Thyroid gland (tissue), 4 donors: ENCODE results near the gene ZNF415. TPM values are rescaled to one million over a fixed set of nuclear protein-coding genes. Genes with fewer than 3 reads are reported as not detected.
"Not testable (repeated sequence)": the region's sequence is repeated elsewhere in the genome, so short reads cannot be mapped to it uniquely, and the experiment has no call there.

Experiments used
- DNase-seq, 2 donors: peaks; one replicate each; pipeline ENCODE4 v3.0.0-alpha.2; 2019
- H3K27ac ChIP-seq, 3 donors: fragments of 200-600 bp; sonication (generic); 1 replicate in 2 of 3; 2 replicates in 1 of 3; pipeline ENCODE4 v1.5.1; 2016 to 2019; ENCODE audit warnings: mild to moderate bottlenecking in 1 of 3, moderate library complexity in 1 of 3
- H3K27me3 ChIP-seq: fragments of 200-600 bp; sonication (generic); one replicate; pipeline ENCODE4 v1.5.1; 2019
- H3K36me3 ChIP-seq, 2 donors: fragments of 200-600 bp; sonication (generic); one replicate each; pipeline ENCODE4 v1.5.1; 2016 to 2019
- H3K4me1 ChIP-seq, 2 donors: fragments of 200-600 bp; sonication (generic); one replicate each; pipeline ENCODE4 v1.5.1; 2017 to 2019
- H3K4me3 ChIP-seq, 3 donors: fragments of 200-600 bp; sonication (generic); replicated peaks in 1 of 3; 1 replicate in 2 of 3; 2 replicates in 1 of 3; pipeline ENCODE4 v1.5.1; 2016; ENCODE audit warnings: mild to moderate bottlenecking in 1 of 3
- H3K9me3 ChIP-seq: fragments of 200-600 bp; sonication (generic); one replicate; pipeline ENCODE4 v1.5.1; 2017
- CTCF ChIP-seq, 6 experiments: fragments of 200-600 bp in 3 of 6; fragments of 450-650 bp in 3 of 6; sonication (generic) in 3 of 6; IDR thresholded peaks; one replicate each; pipeline ENCODE4 v1.5.1; 2016 to 2019; ENCODE audit warnings: antibody characterized with exemption in 6 of 6, mild to moderate bottlenecking in 2 of 6, inconsistent platforms in 1 of 6, moderate library complexity in 1 of 6
- POLR2A ChIP-seq, 2 donors: fragments of 450-650 bp; IDR thresholded peaks; one replicate each; pipeline ENCODE4 v1.6.1; 2017; ENCODE audit warnings: antibody characterized with exemption in 2 of 2, mild to moderate bottlenecking in 2 of 2, moderate library complexity in 1 of 2
- WGBS, 2 donors: methylation state at CpG; one replicate each; pipeline ENCODE4 v1.1.5; 2017; 5-methylcytosine and 5-hydroxymethylcytosine counted together
- intact Hi-C: fragments of 100-400 bp; cut with DNase I; formaldehyde crosslinking; loops from one replicate; pipeline ENCODE4 v1.15.1; 2023
- total RNA-seq, 4 donors: library from RNA; depleted of rRNA; stranded (reverse); fragments of >200 nt; gene quantifications; one replicate each; pipeline ENCODE4 v1.2.3, GENCODE V29; 2016

Gene ZNF415
- total RNA-seq, 4 donors from 2014 or later = 14.5 to 37.6 (median 18.9) TPM

GRCh38 chr19:53103234-53104203 is 29.2 kb downstream of the ZNF415 start, which contains the start of gene ZNF160:
ZNF160 (minus strand) TSS chr19:53103422; CDS start chr19:53086276, 17,146 bp downstream.
- Histone ChIP-seq H3K36me3 (peaks cover under 1 to 6% of the 10 kb centered on the region in 2 donors), H3K27ac (peak within 1 kb of the TSS; percentile 63 to 84 (median 64)), H3K4me1 (peaks cover 12 to 14% of the 10 kb centered on the region in 2 donors), H3K4me3 (peak within 1 kb of the TSS; percentile 48 to 100 (median 84)), H3K27me3 (no peaks in the 10 kb centered on the region), H3K9me3 (no peaks in the 10 kb centered on the region)
- TF ChIP-seq CTCF (IDR thresholded peaks at IDR 0.05) (no peak), POLR2A (IDR thresholded peaks at IDR 0.05) (peak in 1 of 2 donors; percentile 87)
- peak; percentile 99 for DNase-seq
- intact Hi-C loops = no loop called here
- WGBS, 2 donors = 4% methylated on average over 34 to 37 of the region's 67 CpGs

- Histone ChIP-seq H3K27me3 (no peaks in the 10 kb centered on the region), H3K36me3 (peaks cover 0 to under 1% of the 10 kb centered on the region in 2 donors), H3K4me1 (peaks cover 12 to 14% of the 10 kb centered on the region in 2 donors), H3K27ac (peak overlapping the region; percentile 63 to 84 (median 64)), H3K4me3 (peak overlapping the region; percentile 48 to 100 (median 84)), H3K9me3 (no peaks in the 10 kb centered on the region)
- TF ChIP-seq POLR2A (IDR thresholded peaks at IDR 0.05) = no peak
- no peak for TF ChIP-seq CTCF (IDR thresholded peaks at IDR 0.05)
- intact Hi-C loops = no loop called here
- WGBS, 2 donors = 0% methylated on average over 32 to 33 of the region's 33 CpGs
- peak; percentile 38 to 45 for DNase-seq
Measured at GRCh38 chr19:53102756-53103233, 29.9 kb downstream of the ZNF415 start.

DNA sequence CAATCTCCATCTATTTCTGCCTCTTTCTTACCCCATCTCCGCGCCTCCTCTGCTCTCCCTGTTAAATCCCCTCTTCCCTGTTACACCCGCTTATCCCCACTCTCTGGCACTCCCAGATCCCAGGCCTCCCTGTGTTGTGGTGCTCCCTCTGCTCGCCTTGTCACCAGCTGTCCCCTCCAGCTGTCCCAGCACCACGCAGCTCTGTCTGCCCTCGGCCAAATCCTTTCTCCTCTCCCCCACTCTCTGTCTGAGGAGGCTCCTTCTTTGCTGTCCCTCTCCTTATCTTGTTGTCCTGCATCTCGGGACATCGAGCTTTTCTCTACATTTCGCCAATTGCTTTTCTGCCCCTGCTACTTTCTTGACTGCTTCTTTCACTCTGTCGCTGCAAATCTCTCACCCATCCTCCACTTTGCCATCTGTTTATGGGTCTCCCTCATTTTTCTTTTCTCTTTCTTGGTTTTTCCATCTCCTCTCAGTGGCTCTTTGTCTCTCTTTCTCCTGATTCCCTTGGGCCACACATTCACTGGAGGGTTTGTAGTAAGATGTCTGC is 30.4 kb downstream of the ZNF415 start:
- H3K27ac ChIP-seq = peak overlapping the region in 2 of 3 donors; percentile 63 to 64
- no peaks in the 10 kb centered on the region for H3K27me3 ChIP-seq
- peaks cover 12 to 14% of the 10 kb centered on the region in 2 donors for H3K4me1 ChIP-seq
- no peaks in the 10 kb centered on the region for H3K36me3 ChIP-seq
- H3K4me3 ChIP-seq = peak overlapping the region; percentile 48 to 100 (median 84)
- intact Hi-C loops = no loop called here
- WGBS, 2 donors = 31 to 32% methylated on average over 10 of the region's 10 CpGs
- no peaks in the 10 kb centered on the region for H3K9me3 ChIP-seq
- no peak for TF ChIP-seq CTCF (IDR thresholded peaks at IDR 0.05)
- no peak for TF ChIP-seq POLR2A (IDR thresholded peaks at IDR 0.05)
- DNase-seq = no peak

GRCh38 chr19:53101518-53101917 is 31.2 kb downstream of the ZNF415 start:
- intact Hi-C loops = no loop called here
- 21% methylated on average over 1 of the region's 1 CpG for WGBS, 2 donors
- H3K4me1 ChIP-seq = peaks cover 12 to 14% of the 10 kb centered on the region in 2 donors
- H3K27me3 ChIP-seq = no peaks in the 10 kb centered on the region
- no peak overlapping the region for H3K27ac ChIP-seq
- H3K36me3 ChIP-seq = no peaks in the 10 kb centered on the region
- TF ChIP-seq POLR2A (IDR thresholded peaks at IDR 0.05) (no peak), CTCF (IDR thresholded peaks at IDR 0.05) (no peak)
- no peak for DNase-seq
- H3K9me3 ChIP-seq = no peaks in the 10 kb centered on the region
- H3K4me3 ChIP-seq = no peak overlapping the region

GRCh38 chr19:53098570-53098969 is 34.1 kb downstream of the ZNF415 start:
- H3K4me1 ChIP-seq = peaks cover 12 to 14% of the 10 kb centered on the region in 2 donors
- H3K27ac ChIP-seq, intact Hi-C loops, H3K36me3 ChIP-seq, DNase-seq, H3K4me3 ChIP-seq, H3K9me3 ChIP-seq, H3K27me3 ChIP-seq: not testable (repeated sequence)
- WGBS, 2 donors = 94% methylated on average over 13 to 14 of the region's 14 CpGs

GRCh38 chr19:53096982-53097690 is 35.6 kb downstream of the ZNF415 start:
- H3K4me1 ChIP-seq, intact Hi-C loops, H3K27ac ChIP-seq, H3K9me3 ChIP-seq, DNase-seq, H3K27me3 ChIP-seq, H3K36me3 ChIP-seq, H3K4me3 ChIP-seq: not testable (repeated sequence)
- 90 to 95% methylated on average over 5 of the region's 10 CpGs for WGBS, 2 donors

GRCh38 chr19:53096579-53096978 is 36.1 kb downstream of the ZNF415 start:
- intact Hi-C loops, H3K36me3 ChIP-seq, DNase-seq, H3K4me1 ChIP-seq, H3K4me3 ChIP-seq, H3K27me3 ChIP-seq, H3K27ac ChIP-seq, H3K9me3 ChIP-seq: not testable (repeated sequence)
- 65 to 69% methylated on average over 4 of the region's 6 CpGs for WGBS, 2 donors
